ENCODE results near the gene UTP4. TPM values are rescaled to one million over a fixed set of nuclear protein-coding genes. Genes with fewer than 3 reads are reported as not detected.

Gene UTP4
- total RNA-seq, 1 experiment from 2014 or later: 125 TPM

- TF ChIP-seq CTCF (IDR thresholded peaks at IDR 0.05 in 2 of 3, conservative IDR thresholded peaks at IDR 0.05 in 1 of 3; ENCODE audit: borderline replicate concordance in 1 of 3, insufficient read depth in 1 of 3, low read depth in 2 of 3, low read length in 2 of 3) (no peak), EZH2 (IDR thresholded peaks at IDR 0.05) (no peak), ELF1 (IDR thresholded peaks at IDR 0.05; ENCODE audit: borderline replicate concordance, low read depth) (no peak), TCF7L2 (IDR thresholded peaks at IDR 0.05; ENCODE audit: borderline replicate concordance, extremely low read depth, insufficient read depth, insufficient read length) (no peak), JUND (IDR thresholded peaks at IDR 0.05) (no peak), ATF3 (IDR thresholded peaks at IDR 0.05) (no peak), RAD21 (IDR thresholded peaks at IDR 0.05; ENCODE audit: low read depth) (no peak), POLR2A (IDR thresholded peaks at IDR 0.05; ENCODE audit: borderline replicate concordance, extremely low read depth, insufficient read depth, insufficient read length) (no peak)
Observed at GRCh38 chr16:69085032-69085695, 47.3 kb upstream of the UTP4 start (continued).

GRCh38 chr16:69087161-69087581 lies 45.3 kb upstream of the UTP4 start:
- Histone ChIP-seq H3K4me3 (replicated peaks in 1 of 2; ENCODE audit: low read depth in 1 of 2, low read length in 2 of 2) (no peak overlapping the region), H2AFZ (ENCODE audit: low read depth, low read length, poor library complexity, severe bottlenecking) (no peak overlapping the region), H3K79me2 (ENCODE audit: insufficient read depth, low read length) (no peaks in the 10 kb centered on the region), H3K9me3 (ENCODE audit: control insufficient read depth in 1 of 2, insufficient read depth in 1 of 2, low read depth in 1 of 2, low read length in 2 of 2) (no peaks in the 10 kb centered on the region), H3K4me2 (ENCODE audit: low read length) (no peak overlapping the region), H3K9ac (ENCODE audit: low read length) (no peak overlapping the region), H4K20me1 (ENCODE audit: insufficient read depth) (no peaks in the 10 kb centered on the region), H3K27ac (ENCODE audit: low read depth, low read length) (no peak overlapping the region), H3K4me1 (ENCODE audit: control insufficient read depth in 1 of 2, insufficient read depth in 2 of 2, low read length in 2 of 2) (peaks cover 17 to 27% of the 10 kb centered on the region in 2 experiments), H3K36me3 (ENCODE audit: control insufficient read depth in 1 of 2, insufficient read depth in 2 of 2, low read length in 2 of 2) (no peaks in the 10 kb centered on the region), H3K9me2 (ENCODE audit: insufficient read depth) (no peaks in the 10 kb centered on the region), H3K27me3 (ENCODE audit: insufficient read depth, low read length) (no peaks in the 10 kb centered on the region)
- ATAC-seq (no peak), DNase-seq (ENCODE audit: low read depth, low spot score) (no peak)
- POLR2A ChIA-PET: no interaction called here
- intact Hi-C loops (cut with micrococcal nuclease): no loop called here
- RAD21 ChIA-PET (ENCODE audit: low non-redundant PET in 1 of 2, low total read pairs in 2 of 2, uncharacterized antibody in 2 of 2, unreplicated experiment in 2 of 2): no interaction called here
- CTCF ChIA-PET: no interaction called here
- TF ChIP-seq SP1 (IDR thresholded peaks at IDR 0.05; ENCODE audit: low read depth) (no peak), ELF1 (IDR thresholded peaks at IDR 0.05; ENCODE audit: borderline replicate concordance, low read depth) (no peak), ATF3 (IDR thresholded peaks at IDR 0.05) (no peak), SIN3A (IDR thresholded peaks at IDR 0.05; ENCODE audit: low read depth) (no peak), CBX3 (IDR thresholded peaks at IDR 0.05; ENCODE audit: low read depth) (no peak), ZBTB33 (IDR thresholded peaks at IDR 0.05; ENCODE audit: extremely low read depth, insufficient replicate concordance, low read length) (no peak), ZNF274 (IDR thresholded peaks at IDR 0.05; ENCODE audit: low read depth, low read length) (no peak), EZH2phosphoT487 (IDR thresholded peaks at IDR 0.05; ENCODE audit: borderline replicate concordance) (no peak), CEBPB (IDR thresholded peaks at IDR 0.05; ENCODE audit: low read depth) (no peak), SRF (IDR thresholded peaks at IDR 0.05; ENCODE audit: low read depth) (no peak), EGR1 (IDR thresholded peaks at IDR 0.05; ENCODE audit: low read depth) (no peak), ZFX (IDR thresholded peaks at IDR 0.05) (no peak)
- no TSS peak for BruUV-seq (replicated peaks)

Measured in HCT116 (cell line).